IPS DF 19.7 (cell line): ENCODE measurements around the gene ANKRD6.

Experiments
- DNase-seq: peaks from one replicate; pipeline ENCODE4 v3.0.0-alpha.2; 2013; ENCODE audit warnings: low read depth, low spot score

ANKRD6 gene

GRCh38 chr6:89413006-89413400 is 19.9 kb upstream of the ANKRD6 start:
- DNase-seq: no peak

DNA sequence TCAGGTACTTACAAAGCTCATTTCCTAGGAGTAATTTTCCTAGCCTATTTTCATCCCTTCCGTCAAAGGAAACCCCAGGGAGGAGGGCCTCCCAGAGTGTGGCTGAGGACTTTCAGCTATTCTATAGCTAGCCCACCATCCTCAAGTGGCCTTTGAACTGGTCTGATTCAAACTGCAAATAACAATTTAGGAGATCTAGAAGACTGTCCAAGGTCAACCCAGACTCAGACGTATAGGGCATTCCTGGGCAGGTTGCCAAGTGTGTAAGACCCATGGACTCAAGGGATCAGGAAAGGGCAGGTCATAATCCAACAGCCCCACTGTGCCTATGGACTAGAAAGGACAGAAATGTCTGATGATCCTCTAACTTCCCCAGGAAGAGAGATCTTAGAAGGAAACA is 18.7 kb upstream of the ANKRD6 start:
- no peak for DNase-seq

DNA sequence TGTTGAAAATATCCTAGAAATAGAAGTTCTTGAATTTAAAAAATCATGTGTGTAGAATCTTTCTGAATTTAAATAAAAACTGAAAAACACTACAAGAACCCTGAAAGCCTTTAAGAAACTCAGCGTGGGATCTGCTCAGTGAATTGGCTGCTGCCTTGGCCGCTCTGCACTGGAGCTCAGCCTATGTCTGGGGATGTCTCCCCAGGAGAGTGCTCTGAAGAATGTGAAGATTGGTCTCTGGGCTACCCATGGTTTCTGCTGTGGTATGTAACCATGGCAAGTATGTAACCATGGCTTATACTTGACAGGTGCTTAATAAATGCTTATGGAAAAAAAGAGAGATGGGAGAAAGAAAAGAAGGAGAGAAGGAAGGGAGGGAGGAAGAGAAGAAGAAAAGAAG is 17.8 kb upstream of the ANKRD6 start:
- no peak for DNase-seq

- DNase-seq: no peak
These were observed 16.2 kb upstream of the ANKRD6 start for GRCh38 chr6:89416796-89417195.

DNA sequence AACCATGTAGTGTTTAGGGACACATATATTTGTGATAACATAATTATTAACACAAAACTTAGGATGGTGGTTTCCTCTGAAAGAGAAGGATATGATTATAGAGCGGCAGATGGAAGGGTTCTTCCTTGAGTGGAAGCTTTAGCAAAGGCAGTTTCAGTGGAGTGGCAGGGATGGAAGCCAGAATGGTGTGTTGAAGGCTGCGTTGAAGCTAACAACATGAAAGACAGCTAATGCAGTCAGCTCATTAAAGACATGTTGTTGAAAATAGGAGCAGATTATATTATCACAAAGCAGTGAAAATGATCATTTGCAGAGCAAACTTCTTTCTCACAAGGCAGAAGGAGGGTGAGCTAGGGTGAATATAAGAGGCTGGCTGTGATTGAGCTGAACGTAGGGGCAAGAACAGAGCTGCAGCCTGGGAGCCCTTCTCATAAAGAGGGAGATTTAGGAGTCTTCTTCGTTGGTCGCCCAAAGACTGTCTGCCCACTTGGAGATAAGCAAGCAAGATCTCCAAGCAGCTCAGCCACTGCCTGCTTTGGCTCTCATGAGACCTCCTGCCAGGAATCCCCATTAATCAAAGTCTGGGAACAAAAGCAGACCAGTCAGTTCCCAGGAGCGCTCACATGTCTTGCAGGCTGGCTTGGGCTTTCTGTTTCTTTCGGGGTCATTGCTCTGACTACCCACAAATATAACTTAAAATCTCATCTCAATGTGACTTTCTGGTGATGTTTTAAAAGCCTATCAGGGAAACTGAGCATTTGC is 2.6 kb upstream of the ANKRD6 start:
- no peak for DNase-seq

- no peak for DNase-seq
These were observed 549 bp downstream of the ANKRD6 start for GRCh38 chr6:89433252-89434149.

- DNase-seq: no peak
These were observed 1.2 kb downstream of the ANKRD6 start for GRCh38 chr6:89434150-89434499.

DNA sequence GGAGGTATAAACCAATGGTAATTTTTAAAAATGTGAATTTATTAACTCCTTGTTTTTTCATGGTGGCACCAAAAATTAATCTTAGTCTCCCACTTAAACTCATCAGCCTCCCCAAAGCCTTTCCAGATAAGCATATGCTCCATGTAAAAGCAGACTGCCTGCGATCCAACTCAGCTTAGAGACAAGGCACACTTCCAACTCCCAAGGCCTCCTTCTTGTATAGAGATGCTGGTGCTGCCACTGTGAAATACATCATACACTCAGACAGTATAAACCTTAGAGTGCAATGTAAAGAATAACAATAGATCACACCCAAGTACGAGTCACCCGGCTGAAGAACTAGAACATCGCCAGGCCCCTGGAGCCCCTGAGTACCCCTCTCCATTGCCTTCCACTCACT is 2.0 kb downstream of the ANKRD6 start:
- no peak for DNase-seq

DNA sequence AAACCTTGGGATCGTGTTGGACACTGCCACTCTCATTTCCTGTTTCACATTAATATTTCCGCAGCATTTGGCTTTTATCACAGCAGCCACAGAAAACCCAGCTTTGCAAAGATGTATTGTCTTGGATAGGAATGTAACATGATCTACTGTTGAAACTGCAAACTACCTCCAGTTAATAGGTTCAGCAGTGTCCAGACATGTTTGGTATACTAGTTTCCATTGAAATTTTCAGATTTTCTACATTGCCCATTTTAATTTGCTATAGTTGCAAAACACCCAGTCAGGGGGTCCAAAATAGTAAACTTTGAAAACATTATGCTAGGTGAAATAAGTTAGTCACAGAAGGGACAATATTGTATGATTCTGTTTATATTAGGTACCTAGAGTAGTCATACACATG is 3.3 kb downstream of the ANKRD6 start:
- no peak for DNase-seq

GRCh38 chr6:89438248-89438647 is 5.3 kb downstream of the ANKRD6 start:
- no peak for DNase-seq

- no peak for DNase-seq
These were observed 6.1 kb downstream of the ANKRD6 start for GRCh38 chr6:89439014-89439413.

DNA sequence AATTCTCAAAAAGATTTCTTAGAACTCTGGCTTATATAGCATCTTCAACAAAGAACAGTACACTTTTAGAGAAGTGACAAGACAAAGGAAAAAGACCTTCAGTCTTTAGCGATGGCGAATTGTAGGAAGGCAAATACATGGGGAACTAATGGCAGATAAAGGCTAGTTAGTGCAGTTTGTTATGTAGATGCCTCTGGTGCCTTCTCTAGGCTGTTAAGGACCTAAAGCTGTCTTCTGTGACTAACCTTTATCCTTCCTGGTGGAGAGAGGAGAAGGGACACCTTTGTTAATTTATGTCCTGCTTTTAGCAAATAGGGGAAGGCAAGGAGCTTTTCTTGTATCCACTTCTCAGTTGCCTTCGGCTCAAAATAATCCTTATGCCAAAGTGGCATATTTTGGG is 7.2 kb downstream of the ANKRD6 start:
- DNase-seq: no peak

DNA sequence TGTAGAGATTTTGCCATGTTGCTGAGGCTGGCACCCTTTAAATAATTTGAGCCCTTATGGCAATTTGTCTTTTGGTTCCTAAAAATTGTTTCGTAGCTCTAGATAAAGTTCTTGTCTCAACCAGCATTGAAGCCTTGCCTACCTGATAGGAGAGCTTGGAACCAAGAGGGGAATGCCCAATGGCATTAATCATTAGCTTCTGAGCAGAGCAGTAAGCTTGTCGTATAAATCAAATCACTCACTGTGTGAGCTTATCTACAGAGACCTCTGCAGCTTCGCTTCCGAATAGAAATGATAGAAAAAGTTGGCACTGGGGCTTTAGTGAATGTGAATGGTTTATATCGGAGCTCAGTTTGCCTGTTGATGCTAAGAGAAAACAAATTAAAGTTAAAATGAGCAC is 10.7 kb downstream of the ANKRD6 start:
- DNase-seq: no peak

GRCh38 chr6:89449193-89449592 is 16.2 kb downstream of the ANKRD6 start:
- DNase-seq: no peak

DNA sequence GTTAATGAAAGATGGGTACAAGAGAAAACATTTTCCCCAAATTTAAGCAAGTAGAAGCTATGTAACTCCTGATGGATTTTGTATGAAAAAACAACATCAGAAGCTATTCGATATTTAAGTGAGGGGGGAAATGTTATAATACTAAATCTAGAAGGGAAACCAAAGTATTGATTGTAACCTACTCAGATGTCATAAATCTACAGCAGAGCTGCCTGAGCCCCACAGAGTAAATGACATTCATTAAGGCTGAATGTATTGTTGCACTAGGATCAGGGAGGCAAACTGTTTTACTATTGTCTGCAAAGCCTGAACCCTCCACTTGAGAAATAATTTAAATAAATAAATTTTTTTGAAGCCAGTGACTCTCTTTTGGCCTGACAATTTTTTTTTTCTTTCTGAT is 19.3 kb downstream of the ANKRD6 start:
- DNase-seq: no peak

- DNase-seq: no peak
These were observed 21.3 kb downstream of the ANKRD6 start for GRCh38 chr6:89454300-89454699.

GRCh38 chr6:89458704-89459103 is 25.8 kb downstream of the ANKRD6 start:
- no peak for DNase-seq

DNA sequence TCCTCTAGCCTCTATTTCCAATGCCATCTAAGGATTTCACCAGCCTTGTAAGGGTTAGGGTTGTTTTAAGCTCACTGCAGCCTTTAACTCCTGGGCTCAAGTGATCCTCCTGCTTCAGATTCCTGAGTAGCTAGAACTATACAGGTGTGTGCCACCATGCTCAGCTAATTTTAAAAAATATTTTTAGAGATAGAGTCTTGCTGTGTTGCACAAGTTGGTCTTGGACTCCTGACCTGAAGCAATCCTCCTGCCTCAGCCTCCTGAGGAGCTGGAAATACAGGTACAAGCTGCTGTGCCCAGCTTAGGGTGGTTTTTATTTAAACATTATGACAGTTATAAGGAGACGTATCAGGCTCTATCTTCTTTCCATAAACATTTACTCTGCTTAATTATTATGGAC is 26.5 kb downstream of the ANKRD6 start:
- no peak for DNase-seq

DNA sequence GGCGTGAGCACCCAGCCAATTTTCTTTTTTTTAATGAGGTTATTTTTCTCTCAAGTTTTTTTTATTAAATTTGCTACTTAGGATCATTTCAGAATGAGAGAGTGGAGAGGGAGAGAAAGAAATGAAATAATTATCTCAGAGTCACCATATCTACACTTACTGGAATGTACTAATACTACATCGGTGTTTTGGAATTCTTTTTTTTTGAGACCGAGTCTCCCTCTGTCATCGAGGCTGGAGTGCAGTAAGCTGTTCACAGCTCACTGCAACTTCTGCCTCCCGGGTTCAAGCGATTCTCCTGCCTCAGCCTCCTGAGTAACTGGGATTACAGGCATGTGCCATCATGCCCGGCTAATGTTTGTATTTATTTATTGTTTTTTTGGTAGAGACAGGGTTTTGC is 27.8 kb downstream of the ANKRD6 start:
- no peak for DNase-seq

- DNase-seq: no peak
These were observed 29.6 kb downstream of the ANKRD6 start for GRCh38 chr6:89462503-89462902.

- DNase-seq: no peak
These were observed 31.3 kb downstream of the ANKRD6 start for GRCh38 chr6:89464295-89464694.

DNA sequence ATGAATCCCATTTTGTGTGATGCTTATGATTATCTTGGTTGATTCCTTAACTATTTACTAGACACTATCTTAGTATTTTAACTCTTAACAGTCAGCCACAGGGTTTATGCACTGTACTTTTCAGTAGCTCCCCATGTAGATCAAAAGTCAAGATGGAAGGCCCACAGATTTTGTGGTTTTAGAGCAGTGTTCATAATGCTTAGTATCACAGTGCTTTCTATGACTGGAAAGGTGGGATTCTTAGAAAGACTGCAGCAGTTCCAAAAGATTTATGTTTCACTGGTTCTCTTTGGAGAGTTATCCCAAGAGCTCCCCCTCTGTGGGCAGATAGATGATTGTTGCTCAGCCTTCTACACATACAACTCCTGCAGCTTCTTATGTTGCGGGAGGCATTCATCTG is 34.5 kb downstream of the ANKRD6 start:
- DNase-seq: no peak

- no peak for DNase-seq
These were observed 36.0 kb downstream of the ANKRD6 start for GRCh38 chr6:89468998-89469397.
